HG03025 (cell line): Measurements from ENCODE around the gene MAL.
"Not testable (repeated sequence)": the region's sequence is repeated elsewhere in the genome, so short reads cannot be mapped to it uniquely, and the experiment has no call there.

Experiments
- ATAC-seq: cut with Tn5 transposase; IDR thresholded peaks from one replicate; pipeline ENCODE4 v1.9.1; 2021; ENCODE audit warnings: mild to moderate bottlenecking, moderate library complexity; ENCODE audit not compliant: unreplicated experiment, low FRiP score

MAL gene

GRCh38 chr2:95031076-95031725, 5.7 kb downstream of the MAL start:
- no peak for ATAC-seq

DNA sequence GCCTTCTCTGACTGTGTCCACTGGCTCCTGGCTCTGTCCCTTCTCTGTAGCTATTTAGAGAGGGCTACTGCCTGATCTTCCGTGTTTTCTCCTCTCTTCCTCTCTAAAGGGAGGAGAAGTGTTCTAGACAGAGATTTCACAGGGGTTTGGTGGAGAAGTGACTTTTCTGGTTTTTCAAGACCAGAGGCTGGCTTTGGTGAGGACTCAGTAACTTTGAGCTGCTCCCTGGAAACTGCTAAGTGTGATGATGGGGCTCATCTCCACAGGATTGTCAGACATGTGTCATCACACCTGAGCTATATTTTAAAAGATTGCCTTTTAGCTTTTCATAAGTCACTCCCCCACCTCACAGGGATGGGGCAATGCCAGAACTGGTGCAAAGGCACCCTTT, 6.2 kb downstream of the MAL start:
- ATAC-seq = no peak

DNA sequence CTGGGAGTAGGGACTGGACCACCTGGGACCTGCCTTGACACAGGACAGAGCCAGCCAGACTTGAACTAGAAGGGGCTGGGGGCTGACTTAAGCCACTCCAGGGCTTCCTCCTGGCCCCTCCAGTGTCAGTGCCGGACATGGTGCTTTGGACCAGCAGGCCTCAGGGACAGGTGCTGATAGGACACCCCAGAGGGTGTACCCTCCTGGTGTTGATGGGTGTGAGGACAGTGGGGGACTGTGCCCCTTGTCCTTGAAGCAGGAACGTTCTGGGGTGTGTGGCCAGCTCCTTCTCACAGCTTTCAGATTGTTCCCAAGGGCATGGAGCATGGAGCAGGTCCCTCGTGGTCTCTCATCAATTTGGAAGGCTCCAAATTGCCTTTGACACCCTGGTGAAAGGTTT, 6.8 kb downstream of the MAL start:
- ATAC-seq = no peak

- no peak for ATAC-seq
Measured at GRCh38 chr2:95032868-95033603, 7.5 kb downstream of the MAL start.

- ATAC-seq = no peak
Measured at GRCh38 chr2:95034221-95034620, 8.7 kb downstream of the MAL start.

DNA sequence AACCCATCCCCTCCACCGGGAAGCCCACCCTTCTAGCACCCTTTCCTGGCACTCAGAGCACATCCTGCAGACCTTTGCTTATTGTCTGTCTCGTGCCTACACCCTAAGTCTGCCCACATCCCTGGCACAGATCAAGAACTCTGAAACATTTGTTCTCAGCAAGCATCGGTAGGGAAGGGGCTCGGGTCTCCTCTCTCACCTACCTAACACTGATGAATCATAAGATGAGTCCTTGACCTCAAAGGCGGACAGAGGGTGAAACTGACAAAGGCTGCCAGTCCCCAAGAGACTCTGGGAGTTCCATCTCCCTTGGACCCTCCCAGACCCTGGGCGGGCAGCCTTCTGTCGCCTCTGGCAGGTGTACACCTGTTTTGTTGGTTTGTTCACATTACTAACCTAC, 9.3 kb downstream of the MAL start:
- no peak for ATAC-seq

- ATAC-seq = no peak
Measured at GRCh38 chr2:95036596-95037383, 11.3 kb downstream of the MAL start.

DNA sequence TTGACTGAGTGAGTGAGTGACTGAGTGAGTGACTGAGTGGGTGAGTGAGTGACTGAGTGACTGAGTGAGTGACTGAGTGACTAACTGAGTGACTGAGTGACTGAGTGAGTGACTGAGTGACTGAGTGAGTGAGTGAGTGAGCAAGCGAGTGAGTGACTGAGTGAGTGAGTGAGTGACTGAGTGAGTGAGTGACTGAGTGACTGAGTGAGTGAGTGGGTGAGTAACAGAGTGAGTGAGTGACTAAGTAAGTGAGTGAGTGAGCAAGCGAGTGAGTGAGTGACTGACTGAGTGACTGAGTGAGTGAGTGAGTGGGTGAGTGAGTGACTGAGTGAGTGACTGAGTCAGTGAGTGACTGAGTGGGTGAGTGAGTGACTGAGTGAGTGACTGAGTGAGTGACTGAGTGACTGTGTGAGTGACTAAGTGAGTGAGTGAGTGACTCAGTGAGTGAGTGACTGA, 11.9 kb downstream of the MAL start:
- ATAC-seq = no peak

GRCh38 chr2:95037841-95038585, 12.5 kb downstream of the MAL start:
- not testable (repeated sequence) for ATAC-seq

DNA sequence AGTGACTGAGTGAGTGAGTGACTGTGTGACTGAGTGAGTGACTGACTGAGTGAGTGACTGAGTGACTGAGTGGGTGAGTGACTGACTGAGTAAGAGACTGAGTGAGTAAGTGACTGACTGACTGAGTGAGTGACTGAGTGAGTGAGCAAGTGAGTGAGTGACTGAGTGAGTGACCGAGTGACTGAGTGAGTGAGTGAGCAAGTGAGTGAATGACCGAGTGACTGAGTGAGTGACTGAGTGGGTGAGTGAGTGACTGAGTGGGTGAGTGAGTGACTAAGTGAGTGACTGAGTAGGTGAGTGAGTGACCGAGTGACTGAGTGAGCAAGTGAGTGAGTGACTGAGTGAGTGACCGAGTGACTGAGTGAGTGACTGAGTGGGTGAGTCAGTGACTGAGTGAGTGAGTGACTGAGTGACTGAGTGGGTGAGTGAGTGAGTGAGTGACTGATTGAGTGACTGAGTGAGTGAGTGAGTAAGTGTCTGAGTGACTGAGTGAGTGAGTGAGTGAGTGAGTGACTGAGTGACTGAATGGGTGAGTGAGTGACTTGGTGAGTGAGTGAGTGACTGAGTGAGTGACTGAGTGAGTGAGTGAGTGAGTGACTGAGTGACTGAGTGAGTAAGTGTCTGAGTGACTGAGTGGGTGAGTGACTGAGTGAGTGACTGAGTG, 13.3 kb downstream of the MAL start:
- no peak for ATAC-seq

- no peak for ATAC-seq
Measured at GRCh38 chr2:95039363-95039762, 13.9 kb downstream of the MAL start.

DNA sequence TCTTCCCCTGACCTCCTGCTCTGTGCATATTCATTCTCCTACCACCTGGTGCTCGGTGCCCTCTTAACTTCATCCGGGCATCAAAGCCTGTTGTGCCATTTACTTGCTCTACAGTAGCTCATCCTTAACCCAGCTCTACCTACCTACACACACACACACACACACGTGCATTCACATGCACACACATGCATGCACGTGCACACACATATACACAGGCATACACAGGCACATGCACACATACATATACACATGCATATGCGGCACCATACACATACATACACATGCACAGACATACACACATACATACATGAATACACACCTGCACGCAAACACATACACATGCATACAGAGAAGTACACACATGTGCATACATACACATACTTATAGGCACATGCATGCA, 14.5 kb downstream of the MAL start:
- ATAC-seq = no peak

DNA sequence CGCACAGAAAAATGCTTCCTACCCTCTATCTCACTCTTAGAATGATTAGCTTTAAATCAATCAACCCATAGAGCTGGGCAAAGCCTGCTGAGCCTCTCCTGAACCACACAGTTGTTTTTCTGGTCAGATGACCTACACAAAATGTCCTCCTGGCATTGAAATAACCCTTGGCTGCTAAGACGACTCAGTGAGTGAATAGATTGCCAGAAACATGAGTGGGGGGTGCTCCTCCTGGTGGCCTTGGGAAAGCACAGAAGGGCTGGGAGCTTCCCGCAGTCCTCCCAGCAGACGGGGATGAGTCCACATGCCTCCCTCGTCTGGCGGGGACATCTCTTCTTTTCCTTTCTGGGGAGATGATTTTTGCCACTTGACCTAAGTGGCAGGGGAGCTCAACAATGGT, 14.9 kb downstream of the MAL start:
- ATAC-seq = no peak

DNA sequence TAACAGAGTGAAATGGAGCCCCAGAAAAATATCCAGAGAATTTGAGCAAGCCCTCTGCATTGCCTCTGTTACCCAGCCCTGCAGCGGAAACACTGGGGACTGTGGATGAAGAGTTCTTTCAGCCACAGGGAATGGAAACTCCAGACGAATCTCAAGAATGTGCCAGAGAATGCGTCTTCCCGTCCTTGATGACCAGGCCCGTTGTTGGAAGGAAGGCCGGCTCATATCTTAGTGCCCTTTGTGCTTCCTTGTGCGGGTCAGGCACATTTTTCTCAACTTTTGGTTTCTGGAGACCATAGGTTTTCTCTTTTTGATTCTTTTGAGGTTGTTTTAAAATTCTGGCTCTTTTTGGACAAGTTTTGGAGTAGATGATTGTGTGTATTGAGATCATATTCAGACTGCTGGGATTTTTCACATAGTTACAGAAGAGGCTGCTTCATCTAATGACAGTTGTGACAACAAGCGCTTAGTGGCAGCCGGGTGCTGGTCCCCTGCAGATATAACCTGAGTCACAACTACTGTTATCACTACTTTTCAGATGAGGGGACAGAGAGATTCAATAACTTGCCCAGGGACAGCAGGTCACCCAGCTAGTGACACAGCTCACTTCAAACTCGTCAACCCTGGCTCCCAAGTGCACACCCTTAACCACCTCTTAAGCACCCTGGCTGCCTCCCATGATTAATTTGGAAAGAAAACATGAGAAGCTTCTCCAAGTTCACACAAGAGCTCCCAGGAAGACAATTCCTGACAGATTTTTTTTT, 15.7 kb downstream of the MAL start:
- no peak for ATAC-seq

GRCh38 chr2:95041824-95042442, 16.4 kb downstream of the MAL start:
- ATAC-seq = no peak

DNA sequence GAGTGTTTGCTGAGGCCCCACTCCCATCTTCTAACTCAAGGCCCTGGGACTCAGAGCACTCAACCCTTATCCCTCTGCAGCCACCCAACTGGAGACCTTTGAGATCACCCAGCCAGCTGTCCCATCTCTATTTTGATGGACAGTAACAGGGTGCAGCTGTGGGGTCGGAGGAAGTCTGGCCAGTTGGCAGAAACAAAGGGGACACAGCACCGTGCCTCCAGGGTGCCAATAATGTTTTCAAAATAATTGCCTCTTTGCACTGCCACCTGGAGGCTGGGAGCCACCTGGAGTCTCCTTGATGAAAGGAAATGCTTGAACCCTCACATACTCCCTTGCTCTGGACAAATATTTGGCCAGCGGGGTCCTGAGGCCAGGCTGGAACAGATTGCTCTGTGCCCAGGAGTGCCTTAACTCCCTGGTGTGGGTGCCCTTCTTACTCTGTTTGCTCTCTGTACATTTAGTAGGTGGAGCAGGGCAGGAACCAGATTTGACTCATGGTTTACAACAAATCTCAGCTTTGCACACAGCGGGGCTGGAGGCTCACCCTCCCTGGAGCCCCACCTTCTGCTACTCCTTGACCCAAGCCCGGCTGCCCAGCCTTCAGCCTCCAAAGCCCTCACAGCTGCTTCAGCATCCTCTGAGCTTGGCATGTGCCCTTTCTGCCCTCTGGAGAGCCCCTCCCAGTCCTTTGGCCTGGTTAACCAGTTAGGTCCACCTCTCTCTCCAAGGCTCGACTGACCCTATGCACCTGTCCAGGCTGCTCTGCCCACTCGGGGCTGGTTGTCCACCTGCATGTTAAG, 17.2 kb downstream of the MAL start:
- ATAC-seq = no peak

DNA sequence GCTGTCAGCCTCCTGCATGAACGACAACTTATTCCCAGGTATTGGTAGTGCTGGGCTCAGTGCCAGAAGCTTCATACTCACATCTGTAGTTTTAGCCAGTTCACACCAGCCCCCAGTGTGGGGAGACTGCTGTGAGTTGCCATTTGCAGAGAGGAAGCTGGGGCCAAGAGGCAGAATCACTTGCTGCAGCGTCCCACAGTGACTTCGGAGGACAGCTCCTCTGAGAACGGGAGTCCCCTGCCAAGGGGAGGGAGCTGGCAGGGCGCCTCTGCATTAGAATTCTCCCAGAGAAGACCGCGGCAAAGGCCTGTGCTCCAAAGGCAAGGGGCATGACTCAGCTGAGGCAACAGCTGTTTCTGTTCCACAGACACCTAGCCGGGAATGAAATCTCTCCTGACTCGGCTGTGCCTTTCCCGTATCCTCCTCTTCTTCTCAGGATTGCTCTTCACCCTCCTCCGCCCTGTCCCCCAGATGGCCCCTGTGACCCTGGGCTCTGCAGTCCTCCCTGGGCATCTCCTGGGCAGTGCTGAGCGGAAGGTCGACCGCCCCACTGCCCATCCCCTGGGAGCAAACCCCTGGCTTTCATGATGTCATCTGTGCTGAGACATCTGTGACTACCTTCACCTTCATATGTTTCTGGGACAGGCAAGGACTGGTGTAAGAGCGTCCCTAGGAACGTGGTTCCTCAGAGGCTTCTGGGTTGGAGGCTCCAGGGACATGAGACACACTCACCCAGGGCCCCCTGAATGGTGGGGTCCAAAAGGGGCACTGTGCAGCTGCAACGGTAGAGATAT, 18.0 kb downstream of the MAL start:
- no peak for ATAC-seq

- no peak for ATAC-seq
Measured at GRCh38 chr2:95044601-95045000, 19.1 kb downstream of the MAL start.
